OCI-LY1 (cell line): ENCODE data around the gene BHLHE23.

Experiments used
- H2AFZ ChIP-seq: fragments of 200-600 bp; sonication (generic), shearing (Covaris generic); 2 replicates; pipeline ENCODE4 v1.6.0; 2014; ENCODE audit warnings: antibody characterized with exemption, mild to moderate bottlenecking, low read length
- H3F3A ChIP-seq: fragments of 200-600 bp; sonication (generic), shearing (Covaris generic); 2 replicates; pipeline ENCODE4 v1.6.0; 2014; ENCODE audit warnings: mild to moderate bottlenecking, antibody characterized with exemption, low read length, moderate library complexity; ENCODE audit not compliant: insufficient read depth
- H3K27ac ChIP-seq: fragments of 200-600 bp; sonication (generic); 2 replicates; pipeline ENCODE4 v1.5.1; 2014; ENCODE audit warnings: low read length, mixed run types, mild to moderate bottlenecking, low read depth; ENCODE audit not compliant: poor library complexity, severe bottlenecking
- H3K27me3 ChIP-seq: fragments of 200-600 bp; sonication (generic); 2 replicates; pipeline ENCODE4 v1.6.0; 2014; ENCODE audit warnings: antibody characterized with exemption, mild to moderate bottlenecking, low read length, moderate library complexity; ENCODE audit not compliant: insufficient read depth
- H3K36me3 ChIP-seq: fragments of 200-600 bp; sonication (generic); 2 replicates; pipeline ENCODE4 v1.6.1; 2014; ENCODE audit warnings: mild to moderate bottlenecking, antibody characterized with exemption, low read length, moderate library complexity, mixed read lengths; ENCODE audit not compliant: insufficient read depth
- H3K4me1 ChIP-seq: fragments of 200-600 bp; sonication (generic); 2 replicates; pipeline ENCODE4 v1.5.1; 2014; ENCODE audit warnings: mild to moderate bottlenecking, low read length, moderate library complexity; ENCODE audit not compliant: insufficient read depth, severe bottlenecking
- H3K4me2 ChIP-seq: fragments of 200-600 bp; sonication (generic), shearing (Covaris generic); 2 replicates; pipeline ENCODE4 v1.6.1; 2014; ENCODE audit warnings: low read length
- H3K4me3 ChIP-seq: fragments of 200-600 bp; sonication (generic); 2 replicates; pipeline ENCODE4 v1.5.1; 2014; ENCODE audit warnings: low read length, low read depth, mild to moderate bottlenecking, mixed read lengths; ENCODE audit not compliant: poor library complexity, severe bottlenecking
- H3K79me2 ChIP-seq: fragments of 200-600 bp; shearing (Covaris generic); 2 replicates; pipeline ENCODE4 v1.6.1; 2016; ENCODE audit warnings: mixed run types, low read length, mixed read lengths; ENCODE audit not compliant: insufficient read depth
- H3K9ac ChIP-seq: fragments of 200-600 bp; sonication (generic), shearing (Covaris generic); 2 replicates; pipeline ENCODE4 v1.6.1; 2014; ENCODE audit warnings: mild to moderate bottlenecking, low read length, mixed read lengths
- H3K9me2 ChIP-seq: fragments of 200-600 bp; sonication (generic), shearing (Covaris generic); 2 replicates; pipeline ENCODE4 v1.6.1; 2014; ENCODE audit warnings: low read depth, mild to moderate bottlenecking, low read length, mixed read lengths
- H3K9me3 ChIP-seq: fragments of 200-600 bp; shearing (Covaris generic); 2 replicates; pipeline ENCODE4 v1.6.1; 2014; ENCODE audit warnings: low read length, mixed read lengths
- H4K20me1 ChIP-seq: fragments of 200-600 bp; sonication (generic), shearing (Covaris generic); 2 replicates; pipeline ENCODE4 v1.6.0; 2016; ENCODE audit warnings: mild to moderate bottlenecking, low read length; ENCODE audit not compliant: insufficient read depth
- CTCF ChIP-seq: fragments of 200-600 bp; sonication (generic), shearing (Covaris generic); IDR thresholded peaks from 2 replicates; pipeline ENCODE4 v1.5.1; 2017; ENCODE audit warnings: mild to moderate bottlenecking, antibody characterized with exemption, low read length, moderate library complexity, mixed read lengths
- EZH2 ChIP-seq: fragments of 200-600 bp; sonication (generic), shearing (Covaris generic); IDR thresholded peaks from 2 replicates; pipeline ENCODE4 v1.8.0; 2017; ENCODE audit warnings: borderline replicate concordance, mixed run types, mild to moderate bottlenecking, antibody characterized with exemption, low read length, moderate library complexity, mixed read lengths

The BHLHE23 gene

GRCh38 chr20:63014710-63015109 is 7.9 kb upstream of the BHLHE23 start:
- Histone ChIP-seq H4K20me1 (no peaks in the 10 kb centered on the region), H3K79me2 (no peaks in the 10 kb centered on the region), H3K9me3 (peaks cover 21% of the 10 kb centered on the region), H3K4me3 (no peak overlapping the region), H3K9me2 (no peaks in the 10 kb centered on the region), H3F3A (no peaks in the 10 kb centered on the region), H3K4me1 (peaks cover 14% of the 10 kb centered on the region), H3K4me2 (no peak overlapping the region), H3K36me3 (peaks cover 3% of the 10 kb centered on the region; the same call in 1 of the 2 replicates), H2AFZ (no peak overlapping the region), H3K27me3 (peaks cover 31% of the 10 kb centered on the region; the same call in 1 of the 2 replicates), H3K27ac (no peak overlapping the region), H3K9ac (no peak overlapping the region)
- TF ChIP-seq EZH2: no peak
- no peak for TF ChIP-seq CTCF

GRCh38 chr20:63014287-63014686 is 7.5 kb upstream of the BHLHE23 start:
- Histone ChIP-seq H3K4me1 (peaks cover 19% of the 10 kb centered on the region), H3K4me3 (no peak overlapping the region), H4K20me1 (no peaks in the 10 kb centered on the region), H3K27ac (no peak overlapping the region), H3K27me3 (peaks cover 31% of the 10 kb centered on the region; the same call in 1 of the 2 replicates), H2AFZ (no peak overlapping the region), H3K79me2 (no peaks in the 10 kb centered on the region), H3K36me3 (peaks cover 3% of the 10 kb centered on the region; the same call in 1 of the 2 replicates), H3K9me2 (no peaks in the 10 kb centered on the region), H3F3A (no peaks in the 10 kb centered on the region), H3K9me3 (peaks cover 21% of the 10 kb centered on the region), H3K9ac (no peak overlapping the region), H3K4me2 (no peak overlapping the region)
- TF ChIP-seq EZH2 (no peak), CTCF (no peak)

- no peaks in the 10 kb centered on the region for H4K20me1 ChIP-seq
- peaks cover 21% of the 10 kb centered on the region for H3K4me1 ChIP-seq
- no peak overlapping the region for H3K27ac ChIP-seq
- H3K4me3 ChIP-seq: no peak overlapping the region
- H3K4me2 ChIP-seq: no peak overlapping the region
- no peaks in the 10 kb centered on the region for H3F3A ChIP-seq
- TF ChIP-seq CTCF (no peak), EZH2 (no peak)
- no peak overlapping the region for H3K9ac ChIP-seq
- no peaks in the 10 kb centered on the region for H3K79me2 ChIP-seq
- H3K9me2 ChIP-seq: no peaks in the 10 kb centered on the region
- peaks cover 31% of the 10 kb centered on the region; the same call in 1 of the 2 replicates for H3K27me3 ChIP-seq
- peaks cover 21% of the 10 kb centered on the region for H3K9me3 ChIP-seq
- H3K36me3 ChIP-seq: peaks cover 3% of the 10 kb centered on the region; the same call in 1 of the 2 replicates
- no peak overlapping the region for H2AFZ ChIP-seq
Measured at GRCh38 chr20:63013207-63013606, 6.4 kb upstream of the BHLHE23 start.
